Measurements from ENCODE around the gene TBL3. TPM values are rescaled to one million over a fixed set of nuclear protein-coding genes. Genes with fewer than 3 reads are reported as not detected.

Gene TBL3
- total RNA-seq, 4 donors from 2014 or later, result 34.4 to 91.8 (median 53.7) TPM

DNA sequence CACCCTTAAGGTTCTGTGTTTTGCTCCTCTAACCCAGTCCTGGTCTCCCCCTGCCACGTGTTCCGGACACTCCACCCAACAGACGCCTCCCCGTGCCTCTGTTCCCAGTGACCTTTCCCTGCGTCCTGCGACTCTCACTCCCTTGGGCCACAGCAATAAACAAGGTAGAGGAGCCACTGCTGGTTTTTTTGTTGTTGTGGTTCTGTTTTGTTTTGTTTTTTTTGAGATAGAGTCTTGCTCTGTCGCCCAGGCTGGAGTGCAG, 44.0 kb downstream of the TBL3 start:
- no peak overlapping the region for H3K27ac ChIP-seq
- no peak for TF ChIP-seq CTCF (IDR thresholded peaks at IDR 0.05)
- TF ChIP-seq POLR2A (IDR thresholded peaks at IDR 0.05), result no peak
- no peak for DNase-seq
- H3K27me3 ChIP-seq, result peaks cover 7% of the 10 kb centered on the region
- H3K4me1 ChIP-seq, result peaks cover 0 to 16% of the 10 kb centered on the region in 2 donors
- WGBS, 2 donors, result 85 to 88% methylated on average over 7 of the region's 7 CpGs
- H3K9me3 ChIP-seq, result no peaks in the 10 kb centered on the region
- intact Hi-C loops (cut with DNase I), result no loop called here
- H3K36me3 ChIP-seq, result no peaks in the 10 kb centered on the region
- no peak overlapping the region for H3K4me3 ChIP-seq (replicated peaks in 1 of 3)

- WGBS, 2 donors, result 38 to 51% methylated on average over 7 to 10 of the region's 13 CpGs
- H3K9me3 ChIP-seq, result no peaks in the 10 kb centered on the region
- no peak for DNase-seq
- H3K27me3 ChIP-seq, result peaks cover 7% of the 10 kb centered on the region
- intact Hi-C loops (cut with DNase I), result no loop called here
- no peaks in the 10 kb centered on the region for H3K36me3 ChIP-seq
- TF ChIP-seq CTCF (IDR thresholded peaks at IDR 0.05), result peak in 1 of 6 experiments; percentile 13
- no peak for TF ChIP-seq POLR2A (IDR thresholded peaks at IDR 0.05)
- H3K4me3 ChIP-seq (replicated peaks in 1 of 3), result no peak overlapping the region
- no peak overlapping the region for H3K27ac ChIP-seq
- H3K4me1 ChIP-seq, result peaks cover 0 to 16% of the 10 kb centered on the region in 2 donors
Measured at GRCh38 chr16:2016407-2016922, 44.6 kb downstream of the TBL3 start.

- Histone ChIP-seq H3K4me1 (peaks cover 6 to 29% of the 10 kb centered on the region in 2 donors), H3K27ac (no peak within 1 kb of the TSS), H3K9me3 (no peaks in the 10 kb centered on the region), H3K4me3 (replicated peaks in 1 of 3) (no peak within 1 kb of the TSS), H3K36me3 (no peaks in the 10 kb centered on the region), H3K27me3 (peaks cover 7% of the 10 kb centered on the region)
- peak; percentile 29 to 63 for DNase-seq
- TF ChIP-seq CTCF (IDR thresholded peaks at IDR 0.05) (no peak), POLR2A (IDR thresholded peaks at IDR 0.05) (no peak)
- intact Hi-C loops (cut with DNase I), result no loop called here
- WGBS, 2 donors, result 2 to 4% methylated on average over 5 to 11 of the region's 33 CpGs
Measured at GRCh38 chr16:2019518-2019920, 47.7 kb downstream of the TBL3 start, which contains the start of gene NPW. Gene NPW (plus strand): TSS chr16:2019785.

DNA sequence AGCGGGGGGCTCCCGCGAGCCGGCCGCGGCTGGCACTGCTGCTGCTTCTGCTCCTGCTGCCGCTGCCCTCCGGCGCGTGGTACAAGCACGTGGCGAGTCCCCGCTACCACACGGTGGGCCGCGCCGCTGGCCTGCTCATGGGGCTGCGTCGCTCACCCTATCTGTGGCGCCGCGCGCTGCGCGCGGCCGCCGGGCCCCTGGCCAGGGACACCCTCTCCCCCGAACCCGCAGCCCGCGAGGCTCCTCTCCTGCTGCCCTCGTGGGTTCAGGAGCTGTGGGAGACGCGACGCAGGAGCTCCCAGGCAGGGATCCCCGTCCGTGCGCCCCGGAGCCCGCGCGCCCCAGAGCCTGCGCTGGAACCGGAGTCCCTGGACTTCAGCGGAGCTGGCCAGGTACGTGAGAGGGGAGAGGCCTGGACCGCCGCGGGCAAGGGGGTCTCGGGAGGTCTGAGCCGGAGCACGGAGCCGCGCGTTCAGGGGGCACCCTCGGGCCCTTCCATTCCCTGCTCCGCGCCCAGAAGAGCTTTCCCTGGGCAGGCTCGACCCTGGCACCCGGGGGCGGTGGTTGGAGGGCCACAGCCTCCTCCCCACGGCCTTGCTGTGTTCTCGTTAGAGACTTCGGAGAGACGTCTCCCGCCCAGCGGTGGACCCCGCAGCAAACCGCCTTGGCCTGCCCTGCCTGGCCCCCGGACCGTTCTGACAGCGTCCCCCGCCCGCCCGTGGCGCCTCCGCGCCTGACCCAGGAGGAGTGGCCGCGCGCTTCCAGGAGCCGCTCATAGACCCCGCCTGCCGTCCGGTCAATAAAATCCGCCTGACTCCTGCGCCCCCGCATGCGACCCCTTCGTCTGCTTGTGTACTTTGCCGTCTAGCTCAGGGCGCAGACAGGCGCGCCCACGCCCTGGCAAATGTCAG, 48.3 kb downstream of the TBL3 start:
- H3K36me3 ChIP-seq, result no peaks in the 10 kb centered on the region
- no peak for TF ChIP-seq POLR2A (IDR thresholded peaks at IDR 0.05)
- TF ChIP-seq CTCF (IDR thresholded peaks at IDR 0.05), result no peak
- WGBS, 2 donors, result 0 to 1% methylated on average over 16 to 20 of the region's 96 CpGs
- intact Hi-C loops (cut with DNase I), result loop anchor here (5.0 kb wide), 1 partner anchor 132 kb away; no protein-coding TSS in a partner anchor
- H3K27ac ChIP-seq, result no peak overlapping the region
- H3K4me1 ChIP-seq, result peaks cover 6 to 29% of the 10 kb centered on the region in 2 donors
- H3K27me3 ChIP-seq, result peaks cover 7% of the 10 kb centered on the region
- no peak for DNase-seq
- H3K4me3 ChIP-seq (replicated peaks in 1 of 3), result no peak overlapping the region
- H3K9me3 ChIP-seq, result no peaks in the 10 kb centered on the region

- TF ChIP-seq POLR2A (IDR thresholded peaks at IDR 0.05) (no peak), CTCF (IDR thresholded peaks at IDR 0.05) (no peak)
- Histone ChIP-seq H3K4me1 (peaks cover 11 to 43% of the 10 kb centered on the region in 2 donors), H3K27ac (no peak overlapping the region), H3K9me3 (no peaks in the 10 kb centered on the region), H3K27me3 (peaks cover 7% of the 10 kb centered on the region), H3K36me3 (no peaks in the 10 kb centered on the region), H3K4me3 (replicated peaks in 1 of 3) (peak overlapping the region in 1 of 3 donors; percentile 11)
- intact Hi-C loops (cut with DNase I), result loop anchor here (5.0 kb wide), 1 partner anchor 130 kb away; no protein-coding TSS in a partner anchor
- 3% methylated on average over 4 to 14 of the region's 14 CpGs for WGBS, 2 donors
- peak; percentile 28 to 48 for DNase-seq
Measured at GRCh38 chr16:2022723-2023091, 50.9 kb downstream of the TBL3 start.
